MM.1S (cell line): ENCODE data around the gene MMUT.

ENCODE experiments used
- DNase-seq: peaks from one replicate; pipeline ENCODE4 v3.0.0-alpha.2; 2015
- H2AFZ ChIP-seq: fragments of 300-600 bp; sonication (generic); 2 replicates; pipeline ENCODE4 v1.6.0; 2016; ENCODE audit warnings: antibody characterized with exemption, low read length
- H3F3A ChIP-seq: fragments of 300-600 bp; sonication (generic); 2 replicates; pipeline ENCODE4 v1.6.1; 2016; ENCODE audit warnings: mild to moderate bottlenecking, antibody characterized with exemption, low read length, moderate library complexity, mixed read lengths; ENCODE audit not compliant: insufficient read depth
- H3K27ac ChIP-seq: fragments of 300-600 bp; sonication (generic); 2 replicates; pipeline ENCODE4 v1.5.1; 2016; ENCODE audit warnings: mild to moderate bottlenecking, low read length
- H3K27me3 ChIP-seq: fragments of 300-600 bp; sonication (generic); replicated peaks from 2 replicates; pipeline ENCODE4 v1.6.0; 2016; ENCODE audit warnings: low read length; ENCODE audit not compliant: insufficient read depth
- H3K36me3 ChIP-seq: fragments of 300-600 bp; sonication (generic); replicated peaks from 2 replicates; pipeline ENCODE4 v1.6.1; 2016; ENCODE audit warnings: mild to moderate bottlenecking, low read length, mixed read lengths; ENCODE audit not compliant: insufficient read depth
- H3K4me1 ChIP-seq: fragments of 300-600 bp; sonication (generic); 2 replicates; pipeline ENCODE4 v1.6.1; 2016; ENCODE audit warnings: low read length, mixed read lengths
- H3K4me2 ChIP-seq: fragments of 300-600 bp; sonication (generic); 2 replicates; pipeline ENCODE4 v1.6.0; 2016; ENCODE audit warnings: low read depth, low read length
- H3K4me3 ChIP-seq: fragments of 300-600 bp; sonication (generic); 2 replicates; pipeline ENCODE4 v1.5.1; 2016; ENCODE audit warnings: low read length, mixed read lengths
- H3K79me2 ChIP-seq: fragments of 300-600 bp; sonication (generic); 2 replicates; pipeline ENCODE4 v1.6.1; 2016; ENCODE audit warnings: mixed run types, low read length, mixed read lengths
- H3K9ac ChIP-seq: fragments of 300-600 bp; sonication (generic); 2 replicates; pipeline ENCODE4 v1.6.1; 2016; ENCODE audit warnings: low read length, mixed read lengths
- H3K9me2 ChIP-seq: fragments of 300-600 bp; sonication (generic); replicated peaks from 2 replicates; pipeline ENCODE4 v1.6.1; 2016; ENCODE audit warnings: mild to moderate bottlenecking, low read length, mixed read lengths; ENCODE audit not compliant: insufficient read depth
- H3K9me3 ChIP-seq: fragments of 300-600 bp; sonication (generic); replicated peaks from 2 replicates; pipeline ENCODE4 v1.6.1; 2016; ENCODE audit warnings: mild to moderate bottlenecking, low read length, mixed read lengths; ENCODE audit not compliant: insufficient read depth
- H4K20me1 ChIP-seq: fragments of 300-600 bp; sonication (generic); 2 replicates; pipeline ENCODE4 v1.6.1; 2016; ENCODE audit warnings: mild to moderate bottlenecking, low read length, moderate library complexity, mixed read lengths; ENCODE audit not compliant: insufficient read depth
- EZH2 ChIP-seq: fragments of 300-600 bp; sonication (generic); optimal IDR thresholded peaks from 2 replicates; pipeline ENCODE3; 2017; ENCODE audit warnings: low read depth, mild to moderate bottlenecking, antibody characterized with exemption, low read length, mixed read lengths
- EZH2phosphoT487 ChIP-seq: fragments of 300-600 bp; sonication (generic); IDR thresholded peaks from 2 replicates; pipeline ENCODE4 v1.6.1; 2018; ENCODE audit warnings: antibody characterized with exemption, low read length
- TF ChIP-seq, protein P1 (sequence below): fragments of 300-600 bp; sonication (generic); IDR thresholded peaks from 2 replicates; pipeline ENCODE4 v1.5.1; 2016; ENCODE audit warnings: antibody characterized with exemption, low read length, mixed read lengths

The MMUT gene

DNA sequence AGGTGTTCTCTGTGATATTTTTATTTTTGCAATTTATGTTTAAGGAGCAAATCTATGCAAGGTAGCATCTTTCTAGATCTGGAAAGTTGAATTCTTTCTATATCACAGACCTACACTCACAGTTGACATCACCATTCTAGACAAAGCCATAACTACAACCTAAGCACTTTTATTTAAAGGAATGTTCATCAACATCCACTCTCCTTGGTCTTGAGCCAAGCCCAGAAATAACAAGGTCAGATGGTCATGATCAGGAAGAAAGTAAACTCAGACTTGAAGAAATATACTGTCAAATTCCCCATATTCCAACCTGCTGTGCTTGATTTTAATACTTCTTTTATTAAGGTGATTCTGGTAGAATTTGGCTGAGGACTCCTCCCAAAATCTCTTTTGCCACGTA lies 32.2 kb downstream of the MMUT start:
- Histone ChIP-seq H3K27ac (no peak overlapping the region), H3K4me1 (peaks cover 7% of the 10 kb centered on the region), H3K4me3 (no peak overlapping the region), H3K4me2 (no peak overlapping the region), H3K9me2 (no peaks in the 10 kb centered on the region), H3K9me3 (no peaks in the 10 kb centered on the region), H4K20me1 (no peaks in the 10 kb centered on the region), H3K9ac (no peak overlapping the region), H3K36me3 (no peaks in the 10 kb centered on the region; the same call in 1 of the 2 replicates), H3K27me3 (no peaks in the 10 kb centered on the region), H3K79me2 (no peaks in the 10 kb centered on the region), H3F3A (no peaks in the 10 kb centered on the region), H2AFZ (no peak overlapping the region)
- DNase-seq, result no peak
- TF ChIP-seq EZH2phosphoT487 (no peak), EZH2 (no peak)
- TF ChIP-seq, protein P1, sequence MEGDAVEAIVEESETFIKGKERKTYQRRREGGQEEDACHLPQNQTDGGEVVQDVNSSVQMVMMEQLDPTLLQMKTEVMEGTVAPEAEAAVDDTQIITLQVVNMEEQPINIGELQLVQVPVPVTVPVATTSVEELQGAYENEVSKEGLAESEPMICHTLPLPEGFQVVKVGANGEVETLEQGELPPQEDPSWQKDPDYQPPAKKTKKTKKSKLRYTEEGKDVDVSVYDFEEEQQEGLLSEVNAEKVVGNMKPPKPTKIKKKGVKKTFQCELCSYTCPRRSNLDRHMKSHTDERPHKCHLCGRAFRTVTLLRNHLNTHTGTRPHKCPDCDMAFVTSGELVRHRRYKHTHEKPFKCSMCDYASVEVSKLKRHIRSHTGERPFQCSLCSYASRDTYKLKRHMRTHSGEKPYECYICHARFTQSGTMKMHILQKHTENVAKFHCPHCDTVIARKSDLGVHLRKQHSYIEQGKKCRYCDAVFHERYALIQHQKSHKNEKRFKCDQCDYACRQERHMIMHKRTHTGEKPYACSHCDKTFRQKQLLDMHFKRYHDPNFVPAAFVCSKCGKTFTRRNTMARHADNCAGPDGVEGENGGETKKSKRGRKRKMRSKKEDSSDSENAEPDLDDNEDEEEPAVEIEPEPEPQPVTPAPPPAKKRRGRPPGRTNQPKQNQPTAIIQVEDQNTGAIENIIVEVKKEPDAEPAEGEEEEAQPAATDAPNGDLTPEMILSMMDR, result no peak

GRCh38 chr6:49430187-49430586 lies 32.9 kb downstream of the MMUT start:
- H3K9me3 ChIP-seq, result no peaks in the 10 kb centered on the region
- TF ChIP-seq EZH2phosphoT487 (no peak), EZH2 (no peak)
- TF ChIP-seq, protein P1, result no peak
- no peak for DNase-seq

DNA sequence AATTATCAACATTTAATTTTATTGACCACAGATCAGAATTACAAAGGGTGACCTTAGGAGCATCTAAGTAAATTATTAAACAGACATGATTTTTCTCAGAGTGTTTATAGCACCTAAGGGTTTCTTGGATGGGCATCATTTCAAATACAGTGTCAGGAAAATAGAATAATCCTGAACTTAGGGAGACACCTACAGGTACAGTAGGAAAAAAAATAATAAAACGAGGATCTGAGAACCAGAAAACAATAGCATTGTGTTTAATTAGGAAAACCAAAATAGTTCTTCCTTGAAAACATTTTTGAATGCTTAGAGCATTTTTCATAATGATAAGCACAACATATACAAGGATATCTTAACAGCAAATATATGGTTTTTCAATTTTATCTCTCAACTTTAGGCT lies 39.2 kb downstream of the MMUT start:
- Histone ChIP-seq H2AFZ (no peak overlapping the region), H3K4me3 (no peak overlapping the region), H3K27me3 (no peaks in the 10 kb centered on the region), H3K27ac (no peak overlapping the region), H3K4me2 (no peak overlapping the region), H3K9me3 (no peaks in the 10 kb centered on the region), H3K9ac (no peak overlapping the region), H4K20me1 (no peaks in the 10 kb centered on the region), H3K79me2 (no peaks in the 10 kb centered on the region), H3F3A (no peaks in the 10 kb centered on the region), H3K9me2 (no peaks in the 10 kb centered on the region), H3K36me3 (no peaks in the 10 kb centered on the region), H3K4me1 (peaks cover 7% of the 10 kb centered on the region)
- no peak for TF ChIP-seq EZH2
- TF ChIP-seq EZH2phosphoT487, result no peak
- TF ChIP-seq, protein P1, result 0 out of 2 replicates have a peak, but pooled peaks have one; percentile 6
- no peak for DNase-seq

More at GRCh38 chr6:49430187-49430586, 32.9 kb downstream of the MMUT start:
- H4K20me1 ChIP-seq, result no peaks in the 10 kb centered on the region
- H3K79me2 ChIP-seq, result no peaks in the 10 kb centered on the region
- H3K4me3 ChIP-seq, result no peak overlapping the region
- no peaks in the 10 kb centered on the region; the same call in 1 of the 2 replicates for H3K36me3 ChIP-seq
- no peak overlapping the region for H3K4me2 ChIP-seq
- no peaks in the 10 kb centered on the region for H3K27me3 ChIP-seq
- no peaks in the 10 kb centered on the region for H3F3A ChIP-seq
- H3K27ac ChIP-seq, result no peak overlapping the region
- H3K9ac ChIP-seq, result no peak overlapping the region
- H3K9me2 ChIP-seq, result no peaks in the 10 kb centered on the region
- peaks cover 7% of the 10 kb centered on the region for H3K4me1 ChIP-seq
- no peak overlapping the region for H2AFZ ChIP-seq
